ENCODE results near the gene TSPO2.
"Not testable (repeated sequence)": the region's sequence is repeated elsewhere in the genome, so short reads cannot be mapped to it uniquely, and the experiment has no call there.

Gene TSPO2, protein sequence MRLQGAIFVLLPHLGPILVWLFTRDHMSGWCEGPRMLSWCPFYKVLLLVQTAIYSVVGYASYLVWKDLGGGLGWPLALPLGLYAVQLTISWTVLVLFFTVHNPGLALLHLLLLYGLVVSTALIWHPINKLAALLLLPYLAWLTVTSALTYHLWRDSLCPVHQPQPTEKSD

GRCh38 chr6:41042226-41043055 lies at the start of gene TSPO2:
TSS of gene TSPO2 (plus strand) at chr6:41042467. CDS start at chr6:41042986, 519 bp downstream.
- no peak for DNase-seq

- DNase-seq, result no peak
These were observed 49.5 kb upstream of the TSPO2 start for GRCh38 chr6:40992746-40993145.

DNA sequence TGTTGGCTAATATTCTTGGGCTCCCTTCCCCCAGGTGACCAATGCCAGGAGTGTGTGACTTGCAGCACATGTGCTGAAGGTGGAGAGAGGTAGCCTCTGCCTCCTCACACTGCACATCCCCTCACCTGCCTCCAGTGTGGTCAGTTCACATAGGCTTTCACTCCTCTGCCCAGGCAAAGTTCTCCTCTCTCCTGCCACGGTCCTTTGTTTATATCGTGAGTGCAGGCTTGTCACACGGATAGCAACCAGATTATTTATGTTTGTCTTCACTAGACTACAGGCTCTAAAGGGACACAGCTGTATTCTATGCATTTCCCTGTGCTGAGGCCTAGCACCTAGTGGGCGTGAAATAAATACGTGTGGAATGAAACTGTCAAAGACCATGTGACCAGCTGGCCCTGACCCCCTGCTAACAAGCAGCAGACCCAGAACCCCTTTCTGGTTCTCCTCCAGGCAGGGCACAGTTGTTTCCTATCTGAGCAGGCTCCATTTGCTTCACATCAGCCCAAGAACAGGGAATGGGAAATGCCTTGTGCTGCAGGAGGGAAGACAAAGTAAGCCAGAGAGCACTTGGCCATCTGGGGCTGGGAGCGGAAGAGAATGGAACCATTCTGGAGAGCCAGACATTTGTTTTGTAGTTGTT lies 45.6 kb upstream of the TSPO2 start:
- no peak for DNase-seq

- peak; percentile 19 for DNase-seq
These were observed 44.9 kb upstream of the TSPO2 start for GRCh38 chr6:40997234-40997957.

DNA sequence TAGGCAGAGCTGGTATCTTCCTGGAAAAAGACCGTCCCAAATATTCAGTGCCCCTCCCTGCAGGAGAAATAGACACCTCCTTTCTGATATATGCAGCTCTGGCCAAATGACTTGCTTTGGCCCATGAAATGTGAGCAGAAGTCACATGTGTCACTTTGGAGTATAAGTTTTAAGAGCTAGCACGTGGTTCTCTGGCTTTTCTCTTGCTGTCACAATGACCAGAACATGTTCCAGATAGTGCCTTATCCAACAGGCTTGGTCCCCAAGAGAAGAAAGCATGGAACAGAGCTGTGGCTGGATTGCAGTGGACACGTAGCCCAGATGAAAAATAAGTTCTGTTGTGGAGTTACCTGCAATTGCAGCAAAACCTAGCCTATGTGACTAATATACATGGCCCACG lies 43.6 kb upstream of the TSPO2 start:
- no peak for DNase-seq

GRCh38 chr6:40999569-40999968 lies 42.7 kb upstream of the TSPO2 start:
- DNase-seq, result no peak

DNA sequence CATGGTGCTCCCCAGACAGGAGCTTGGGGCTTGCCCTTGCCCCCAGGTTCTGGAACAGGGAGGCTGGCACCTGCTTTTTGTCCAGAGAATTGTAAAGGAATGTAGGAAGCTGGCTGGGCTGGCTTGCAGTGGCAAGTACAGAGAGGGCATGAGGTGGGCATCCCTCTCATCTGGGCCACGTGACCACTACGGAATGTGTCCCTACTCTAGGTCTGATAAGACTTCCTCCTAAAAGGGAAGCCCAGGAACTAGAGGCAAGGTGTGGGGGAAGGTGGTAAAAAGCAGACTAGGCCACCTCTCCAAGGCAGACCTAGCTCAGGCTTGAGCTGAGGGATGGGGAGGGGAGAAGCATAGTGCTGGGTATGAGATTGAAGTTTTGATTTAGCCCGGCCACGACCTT lies 42.0 kb upstream of the TSPO2 start:
- DNase-seq, result no peak

DNA sequence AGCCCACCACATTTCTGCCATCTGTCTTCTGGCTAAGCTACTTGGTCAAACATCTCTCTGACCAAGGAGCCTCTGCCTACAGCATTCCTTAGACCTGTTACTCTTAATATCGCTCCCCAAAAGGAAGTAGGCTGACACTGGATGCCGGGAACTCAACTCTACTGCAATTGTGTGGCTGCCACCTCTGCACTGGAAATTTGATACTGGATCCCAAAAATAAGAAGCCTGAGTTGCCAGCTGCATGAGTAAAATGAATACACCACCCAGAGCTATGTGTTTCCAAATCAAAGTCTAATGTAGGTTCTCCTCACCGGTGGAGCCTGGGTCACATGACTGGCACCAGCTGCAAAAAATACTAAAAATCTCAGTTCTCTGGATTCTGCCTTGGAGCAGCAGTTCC lies 40.1 kb upstream of the TSPO2 start:
- DNase-seq, result no peak

- DNase-seq, result peak; percentile 21
These were observed 36.0 kb upstream of the TSPO2 start for GRCh38 chr6:41006217-41006616.

DNA sequence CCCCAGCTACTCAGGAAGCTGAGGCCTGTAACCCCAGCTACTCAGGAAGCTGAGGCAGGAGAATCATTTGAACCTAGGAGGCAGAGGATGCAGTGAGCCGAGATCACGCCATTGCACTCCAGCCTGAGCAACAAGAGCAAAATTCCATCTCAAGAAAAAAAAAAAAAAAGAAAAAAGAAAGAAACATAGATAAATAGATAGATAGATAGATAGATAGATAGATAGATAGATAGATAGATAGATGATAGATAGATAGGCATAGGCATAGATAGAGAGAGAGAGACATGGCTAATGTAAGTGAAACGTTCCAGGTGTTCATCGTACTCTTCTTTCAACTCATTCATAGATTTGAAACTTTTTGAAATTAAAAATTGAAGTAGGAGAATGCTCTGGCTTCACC lies 35.3 kb upstream of the TSPO2 start:
- not testable (repeated sequence) for DNase-seq

DNA sequence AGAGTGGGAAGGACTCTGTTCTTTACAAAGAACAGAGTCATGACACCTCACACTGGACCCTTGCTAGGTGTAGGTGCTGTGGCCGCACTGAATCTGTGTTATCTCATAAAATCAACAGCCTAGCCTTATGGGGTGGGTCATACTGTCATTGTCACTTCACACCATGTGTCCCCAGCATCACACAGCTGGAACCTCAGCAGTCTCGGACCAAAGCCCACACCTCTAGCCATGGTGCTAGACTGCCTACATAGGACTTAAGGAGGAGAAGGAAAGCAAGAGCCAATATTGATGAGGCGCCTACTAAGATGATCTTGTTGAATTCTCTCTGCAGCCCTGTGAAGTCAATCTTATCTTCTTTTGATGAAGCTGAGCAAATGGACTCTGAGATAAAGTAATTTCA lies 34.3 kb upstream of the TSPO2 start:
- no peak for DNase-seq

- no peak for DNase-seq
These were observed 32.6 kb upstream of the TSPO2 start for GRCh38 chr6:41009669-41010068.

- DNase-seq, result no peak
These were observed 30.6 kb upstream of the TSPO2 start for GRCh38 chr6:41011673-41012072.

- no peak for DNase-seq
These were observed 28.7 kb upstream of the TSPO2 start for GRCh38 chr6:41013466-41014153.

GRCh38 chr6:41014780-41015179 lies 27.5 kb upstream of the TSPO2 start:
- no peak for DNase-seq

DNA sequence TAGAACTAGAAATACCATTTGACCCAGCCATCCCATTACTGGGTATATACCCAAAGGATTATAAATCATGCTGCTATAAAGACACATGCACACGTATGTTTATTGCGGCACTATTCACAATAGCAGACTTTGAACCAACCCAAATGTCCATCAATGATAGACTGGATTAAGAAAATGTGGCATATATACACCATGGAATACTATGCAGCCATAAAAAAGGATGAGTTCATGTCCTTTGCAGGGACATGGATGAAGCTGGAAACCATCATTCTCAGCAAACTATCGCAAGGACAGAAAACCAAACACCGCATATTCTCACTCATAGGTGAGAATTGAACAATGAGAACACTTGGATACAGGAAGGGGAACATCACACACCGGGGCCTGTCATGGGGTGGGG lies 26.4 kb upstream of the TSPO2 start:
- DNase-seq, result not testable (repeated sequence)

DNA sequence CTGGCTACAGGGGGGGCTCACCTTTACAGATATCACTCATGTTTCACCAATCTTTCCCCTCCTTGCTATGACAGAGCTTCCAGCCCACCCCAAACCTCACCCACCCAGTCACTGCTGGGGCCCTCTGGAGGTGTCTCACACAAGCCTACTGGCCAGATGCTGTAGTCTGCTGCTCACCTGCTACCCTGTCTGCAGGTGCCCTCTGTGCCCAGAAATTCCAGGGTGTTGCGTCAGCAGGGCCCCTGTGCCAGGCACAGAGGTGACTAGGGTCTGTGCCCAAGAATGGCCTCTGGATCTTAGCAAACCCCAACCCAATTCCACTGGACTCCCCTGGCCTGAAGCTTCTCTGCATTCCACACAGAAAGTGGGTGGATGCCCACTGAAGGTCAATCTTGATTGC lies 24.6 kb upstream of the TSPO2 start:
- DNase-seq, result no peak

DNA sequence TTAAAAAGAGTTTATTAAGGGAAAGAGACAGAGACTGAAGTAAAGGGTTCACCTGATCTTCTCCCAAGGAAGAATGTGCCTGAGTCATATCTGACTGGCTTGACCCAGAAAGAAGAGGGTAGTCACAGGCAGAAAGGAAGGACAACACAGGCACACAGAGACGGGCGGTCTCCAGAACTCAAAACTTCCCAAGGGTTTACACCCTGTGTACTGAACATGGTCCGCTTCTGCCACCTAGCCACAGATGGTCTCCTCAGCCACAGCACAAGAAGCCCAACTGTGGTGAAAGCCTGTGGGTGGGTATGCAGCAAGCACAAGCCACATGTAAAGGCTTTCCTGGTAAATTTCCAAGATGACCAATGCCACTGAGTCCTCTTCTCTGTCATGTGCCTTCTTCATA lies 20.4 kb upstream of the TSPO2 start:
- DNase-seq, result no peak

DNA sequence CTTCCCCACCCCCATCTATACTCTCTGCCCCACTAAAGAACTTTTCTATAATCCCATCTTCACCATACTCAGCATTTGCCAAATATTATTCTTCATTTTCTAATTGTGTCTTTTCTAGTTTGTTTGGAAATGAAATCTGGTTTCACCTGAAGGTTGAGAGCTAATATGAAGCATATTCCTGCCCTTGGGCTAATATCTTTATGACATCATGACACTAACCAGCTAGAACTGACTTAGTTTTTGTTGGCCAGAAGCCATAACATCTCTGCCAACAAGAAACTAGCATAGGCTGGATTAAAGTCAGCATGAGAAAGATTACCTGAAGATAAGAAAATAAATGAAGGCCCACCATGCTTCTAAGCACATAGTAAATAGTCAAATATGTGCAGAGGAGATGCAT lies 20.0 kb upstream of the TSPO2 start:
- no peak for DNase-seq

- no peak for DNase-seq
These were observed 19.2 kb upstream of the TSPO2 start for GRCh38 chr6:41023114-41023513.

DNA sequence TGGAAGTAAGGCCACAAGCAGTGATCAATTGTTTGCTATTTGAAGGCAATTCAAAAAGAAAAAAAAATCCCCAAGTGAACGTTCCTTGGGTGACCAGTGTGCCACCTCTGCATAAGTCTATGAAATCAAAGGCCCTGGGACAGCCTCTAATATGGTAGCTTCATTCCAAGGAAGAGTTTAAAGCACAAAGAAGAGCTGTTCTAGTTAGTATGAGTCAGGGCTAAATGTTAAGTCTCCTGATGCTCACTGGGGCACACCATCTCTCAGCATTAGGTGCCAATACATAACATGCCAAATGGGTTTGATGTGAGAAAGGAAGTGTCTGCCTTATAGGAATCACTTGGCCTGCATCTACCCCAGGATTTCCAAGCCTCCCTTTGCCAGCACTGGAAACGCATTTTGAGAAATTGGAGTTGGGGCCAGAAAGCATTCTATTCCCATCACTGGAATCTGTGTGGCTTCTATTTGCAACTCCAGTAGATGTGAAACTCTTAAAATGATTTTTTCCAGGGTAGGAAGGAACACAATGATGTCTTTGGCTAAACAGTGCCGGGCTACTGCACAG lies 16.2 kb upstream of the TSPO2 start:
- no peak for DNase-seq

DNA sequence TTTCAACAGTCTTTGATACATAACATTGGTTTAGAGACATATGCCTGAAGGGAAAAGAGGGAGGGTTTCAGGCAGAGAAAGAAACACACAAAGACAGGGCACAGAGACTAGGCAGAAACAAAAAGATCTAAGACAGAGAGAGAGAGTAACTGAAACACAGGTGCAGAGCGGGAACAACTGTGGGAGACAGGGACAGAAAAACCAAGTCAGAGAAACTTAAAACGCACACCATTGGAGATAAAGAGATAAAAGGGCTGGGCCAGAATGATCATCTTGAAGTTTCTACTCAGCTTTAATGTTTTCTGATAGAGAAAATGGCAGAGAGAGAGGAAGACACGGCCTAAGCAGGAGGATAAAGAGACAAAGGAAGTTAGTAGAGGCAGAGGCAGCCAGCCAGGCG lies 15.0 kb upstream of the TSPO2 start:
- no peak for DNase-seq

Data from midbrain (tissue), 1 donor.